ENCODE measurements around the gene PARP8.
A peak's percentile ranks its signal among the peaks of the same experiment; 100 is the strongest.
"Not testable (repeated sequence)": the region's sequence is repeated elsewhere in the genome, so short reads cannot be mapped to it uniquely, and the experiment has no call there.

PARP8 gene

GRCh38 chr5:50687548-50687947 lies 21.1 kb downstream of the PARP8 start:
- no peak for DNase-seq (ENCODE audit: low spot score)

- no peak for DNase-seq (ENCODE audit: low spot score)
These were observed 25.1 kb downstream of the PARP8 start for GRCh38 chr5:50691399-50692016.

- DNase-seq (ENCODE audit: low spot score) = no peak
These were observed 27.7 kb downstream of the PARP8 start for GRCh38 chr5:50694027-50694590.

GRCh38 chr5:50694626-50695025 lies 28.2 kb downstream of the PARP8 start:
- DNase-seq (ENCODE audit: low spot score) = not testable (repeated sequence)

- DNase-seq (ENCODE audit: low spot score) = no peak
These were observed 31.3 kb downstream of the PARP8 start for GRCh38 chr5:50697739-50698138.

GRCh38 chr5:50699737-50700136 lies 33.3 kb downstream of the PARP8 start:
- peak; percentile 49 for DNase-seq (ENCODE audit: low spot score)

GRCh38 chr5:50700706-50701105 lies 34.3 kb downstream of the PARP8 start:
- DNase-seq (ENCODE audit: low spot score) = no peak

- no peak for DNase-seq (ENCODE audit: low spot score)
These were observed 36.4 kb downstream of the PARP8 start for GRCh38 chr5:50702615-50703366.

GRCh38 chr5:50703367-50703666 lies 36.9 kb downstream of the PARP8 start:
- DNase-seq (ENCODE audit: low spot score) = no peak

GRCh38 chr5:50704730-50705129 lies 38.3 kb downstream of the PARP8 start:
- DNase-seq (ENCODE audit: low spot score) = no peak

GRCh38 chr5:50709471-50709870 lies 43.0 kb downstream of the PARP8 start:
- DNase-seq (ENCODE audit: low spot score) = peak; percentile 14

GRCh38 chr5:50710838-50711237 lies 44.4 kb downstream of the PARP8 start:
- DNase-seq (ENCODE audit: low spot score) = no peak

GRCh38 chr5:50711280-50711679 lies 44.8 kb downstream of the PARP8 start:
- peak; percentile 71 for DNase-seq (ENCODE audit: low spot score)

GRCh38 chr5:50712479-50712878 lies 46.0 kb downstream of the PARP8 start:
- DNase-seq (ENCODE audit: low spot score) = no peak

GRCh38 chr5:50715001-50715400 lies 48.6 kb downstream of the PARP8 start:
- DNase-seq (ENCODE audit: low spot score) = no peak

GRCh38 chr5:50716134-50716533 lies 49.7 kb downstream of the PARP8 start:
- DNase-seq (ENCODE audit: low spot score) = no peak

GRCh38 chr5:50717651-50718050 lies 51.2 kb downstream of the PARP8 start:
- no peak for DNase-seq (ENCODE audit: low spot score)

- DNase-seq (ENCODE audit: low spot score) = no peak
These were observed 53.7 kb downstream of the PARP8 start for GRCh38 chr5:50720061-50720710.

- no peak for DNase-seq (ENCODE audit: low spot score)
These were observed 55.8 kb downstream of the PARP8 start for GRCh38 chr5:50722223-50722622.

GRCh38 chr5:50724262-50724661 lies 57.8 kb downstream of the PARP8 start:
- DNase-seq (ENCODE audit: low spot score) = no peak

- no peak for DNase-seq (ENCODE audit: low spot score)
These were observed 59.5 kb downstream of the PARP8 start for GRCh38 chr5:50725800-50726474.

- DNase-seq (ENCODE audit: low spot score) = no peak
These were observed 60.2 kb downstream of the PARP8 start for GRCh38 chr5:50726475-50727148.
